ENCODE data around the gene EFNB3. TPM values are rescaled to one million over a fixed set of nuclear protein-coding genes. Genes with fewer than 3 reads are reported as not detected.

The EFNB3 gene
- total and polyA plus RNA-seq, 10 of the 15 experiments (the other 5 are each of a cell fraction or from before 2014, with no cell fraction given) = 0.01 to 0.13 (median 0.04) TPM; not detected in 5

GRCh38 chr17:7714721-7715594, 10.0 kb downstream of the EFNB3 start:
- Histone ChIP-seq H3K27me3 (replicated peaks in 1 of 2; ENCODE audit: control insufficient read depth in 2 of 2, insufficient read depth in 2 of 2, low read length in 1 of 2) (peaks cover 6 to 11% of the 10 kb centered on the region in 2 experiments), H3K27ac (ENCODE audit: control insufficient read depth, insufficient read depth) (no peak overlapping the region), H3K4me2 (ENCODE audit: control insufficient read depth, insufficient read depth) (no peak overlapping the region), H4K20me1 (ENCODE audit: control insufficient read depth, insufficient read depth) (no peaks in the 10 kb centered on the region), H3K9me3 (replicated peaks; ENCODE audit: control insufficient read depth, insufficient read depth, low read length) (no peaks in the 10 kb centered on the region), H3K4me1 (ENCODE audit: control insufficient read depth, insufficient read depth, low read length) (peaks cover 5% of the 10 kb centered on the region), H3K4me3 (no peak overlapping the region), H3K79me2 (ENCODE audit: control insufficient read depth, insufficient read depth, low read length) (no peaks in the 10 kb centered on the region), H2AFZ (ENCODE audit: control insufficient read depth, low read depth, low read length) (no peak overlapping the region), H3K36me3 (ENCODE audit: control insufficient read depth in 2 of 2, insufficient read depth in 2 of 2, low read length in 1 of 2) (no peaks in the 10 kb centered on the region), H3K9ac (ENCODE audit: control insufficient read depth, insufficient read depth, low read length) (no peak overlapping the region)
- WGBS (ENCODE audit: insufficient coverage, insufficient replicate concordance, low lambda C conversion rate, missing lambda C conversion rate) = 41% methylated on average over 10 of the region's 10 CpGs
- RAD21 ChIA-PET (ENCODE audit: unreplicated experiment) = no interaction called here
- CTCF ChIA-PET = interaction anchor here (0.7 to 1.1 kb wide), 3 partner anchors 57 to 330 kb away, joined by 3 to 4 read pairs (median 3); no protein-coding TSS in a partner anchor
- DNase-seq (ENCODE audit: low read depth, low spot score) (no peak), FAIRE-seq (no peak), ATAC-seq (no peak)
- in situ Hi-C loops (cut with MboI) (no loop called here), intact Hi-C loops (cut with micrococcal nuclease; ENCODE audit: unreplicated experiment) (no loop called here)
- no peak for TF ChIP-seq MTA3 (IDR thresholded peaks at IDR 0.05; ENCODE audit: borderline replicate concordance, low read length)
- TF ChIP-seq RBBP5 (conservative IDR thresholded peaks at IDR 0.05) = no peak
- no peak for TF ChIP-seq HDAC6 (IDR thresholded peaks at IDR 0.05; ENCODE audit: unreplicated experiment)
- TF ChIP-seq PAX5 (IDR thresholded peaks at IDR 0.05; ENCODE audit: borderline replicate concordance, low read depth, low read length) = no peak
- TF ChIP-seq ASH2L (IDR thresholded peaks at IDR 0.05; ENCODE audit: borderline replicate concordance, low read depth) = no peak
- TF ChIP-seq BHLHE40 (IDR thresholded peaks at IDR 0.05; ENCODE audit: borderline replicate concordance in 1 of 2, low read depth in 2 of 2, low read length in 1 of 2) = no peak
- no peak for TF ChIP-seq HSF1 (IDR thresholded peaks at IDR 0.05; ENCODE audit: low read depth, low read length)
- TF ChIP-seq MEF2A (IDR thresholded peaks at IDR 0.05; ENCODE audit: insufficient read depth, low read depth, low read length) = no peak
- no peak for TF ChIP-seq PAX8 (IDR thresholded peaks at IDR 0.05)
- TF ChIP-seq KAT2A (conservative IDR thresholded peaks at IDR 0.05; ENCODE audit: control insufficient read depth, low read depth, low read length) = no peak
- no peak for TF ChIP-seq CHD2 (IDR thresholded peaks at IDR 0.05; ENCODE audit: borderline replicate concordance, low read depth, low read length)
- TF ChIP-seq NFYB (IDR thresholded peaks at IDR 0.05; ENCODE audit: insufficient read depth, low read depth, low read length) = no peak
- no peak for TF ChIP-seq NR2C2 (IDR thresholded peaks at IDR 0.05; ENCODE audit: borderline replicate concordance, control insufficient read depth, insufficient read length, low read depth)
- no peak for TF ChIP-seq MLLT1 (IDR thresholded peaks at IDR 0.05)
- POLR2A ChIA-PET = no interaction called here
- SMC1A ChIA-PET (ENCODE audit: uncharacterized antibody, unreplicated experiment) = no interaction called here
- BruUV-seq (replicated peaks) = no TSS peak
